Measurements from ENCODE around the gene CNNM4.

Gene CNNM4

DNA sequence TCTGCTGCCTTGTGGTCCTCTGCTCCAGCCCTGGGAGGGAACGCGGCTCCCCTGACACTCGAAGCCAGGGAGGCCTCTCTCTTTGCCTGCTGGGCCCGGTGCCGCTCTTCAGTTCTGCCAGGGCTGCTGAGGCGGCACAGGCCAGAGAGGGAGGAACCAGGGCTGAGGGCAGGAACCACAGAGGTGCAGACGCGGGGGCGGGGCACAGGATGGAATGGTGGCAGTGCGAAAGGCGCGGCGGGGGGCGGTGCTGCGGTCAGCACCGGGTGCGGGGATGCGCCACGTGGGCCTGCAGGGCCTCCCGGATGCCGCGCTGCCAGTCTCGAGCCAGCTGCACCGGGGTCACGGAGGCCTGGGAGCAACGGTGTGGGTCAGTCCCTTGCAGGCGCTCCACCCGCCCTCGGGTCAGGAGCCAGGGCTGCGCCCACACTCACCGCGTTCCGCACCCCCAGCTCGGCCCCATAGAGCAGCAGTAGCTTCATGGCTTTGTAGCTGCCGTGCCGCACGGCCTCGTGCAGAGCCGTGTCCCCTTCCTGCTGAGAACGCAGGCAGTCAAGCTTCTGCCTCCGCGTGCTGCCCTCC lies 78.7 kb downstream of the CNNM4 start:
- Mint-ChIP-seq H3K4me3 (peak overlapping the region; percentile 25), H3K27ac (peak overlapping the region; percentile 36), H3K36me3 (ENCODE audit: low read depth) (peaks cover 18% of the 10 kb centered on the region), H3K9me3 (no peaks in the 10 kb centered on the region), H3K4me1 (ENCODE audit: low read depth) (peaks cover 10% of the 10 kb centered on the region), H3K27me3 (ENCODE audit: low read depth) (no peaks in the 10 kb centered on the region)

DNA sequence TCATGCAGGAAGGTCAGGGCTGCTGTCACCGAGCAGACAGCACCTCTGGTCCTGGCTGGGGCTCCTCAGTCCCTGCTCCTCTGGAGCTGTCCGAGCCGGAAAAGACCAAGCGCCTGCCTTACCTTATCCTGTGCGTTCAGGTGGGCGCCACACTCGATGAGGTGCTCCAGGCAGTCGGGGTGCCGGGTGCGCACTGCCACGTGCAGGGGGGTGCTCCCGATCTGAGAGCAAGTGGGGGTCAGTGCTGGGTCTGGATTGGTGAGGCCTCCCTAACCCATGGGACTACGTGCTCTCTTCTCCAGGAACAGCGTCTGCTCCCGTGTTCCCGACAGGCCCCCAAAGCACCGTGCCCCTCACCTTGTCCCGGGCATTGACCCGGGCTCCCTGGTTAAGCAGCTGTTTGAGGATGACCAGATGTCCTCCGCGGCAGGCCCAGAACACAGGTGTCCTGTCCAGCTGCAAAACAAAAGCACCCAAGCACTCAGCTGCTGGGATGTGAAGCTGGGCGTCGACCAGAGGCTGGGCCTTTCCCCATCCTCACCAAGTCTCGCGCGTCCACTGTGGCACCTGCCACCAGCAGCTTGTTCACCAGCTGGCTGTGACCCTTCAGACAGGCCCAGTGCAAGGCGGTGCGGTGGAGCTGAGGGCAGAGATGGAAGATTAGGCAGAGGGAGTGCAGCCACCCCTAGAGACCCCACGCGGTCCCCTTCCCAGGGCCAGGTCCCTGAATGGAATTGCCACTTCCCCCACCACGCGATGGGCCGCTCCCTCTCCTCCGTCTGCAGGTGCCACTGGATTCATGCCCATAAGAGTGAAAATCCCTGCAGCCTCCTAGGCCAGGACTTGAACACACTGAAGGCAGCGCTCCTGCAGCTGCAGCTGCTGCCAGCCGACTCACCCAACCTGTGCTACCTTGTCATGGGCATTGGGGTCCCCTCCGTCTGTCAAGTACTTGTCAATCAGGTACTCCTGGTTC lies 79.5 kb downstream of the CNNM4 start:
- no peaks in the 10 kb centered on the region for H3K27me3 Mint-ChIP-seq (ENCODE audit: low read depth)
- H3K4me1 Mint-ChIP-seq (ENCODE audit: low read depth): peaks cover 10% of the 10 kb centered on the region
- no peak overlapping the region for H3K27ac Mint-ChIP-seq
- no peaks in the 10 kb centered on the region for H3K9me3 Mint-ChIP-seq
- H3K4me3 Mint-ChIP-seq: no peak overlapping the region
- peaks cover 15% of the 10 kb centered on the region for H3K36me3 Mint-ChIP-seq (ENCODE audit: low read depth)

DNA sequence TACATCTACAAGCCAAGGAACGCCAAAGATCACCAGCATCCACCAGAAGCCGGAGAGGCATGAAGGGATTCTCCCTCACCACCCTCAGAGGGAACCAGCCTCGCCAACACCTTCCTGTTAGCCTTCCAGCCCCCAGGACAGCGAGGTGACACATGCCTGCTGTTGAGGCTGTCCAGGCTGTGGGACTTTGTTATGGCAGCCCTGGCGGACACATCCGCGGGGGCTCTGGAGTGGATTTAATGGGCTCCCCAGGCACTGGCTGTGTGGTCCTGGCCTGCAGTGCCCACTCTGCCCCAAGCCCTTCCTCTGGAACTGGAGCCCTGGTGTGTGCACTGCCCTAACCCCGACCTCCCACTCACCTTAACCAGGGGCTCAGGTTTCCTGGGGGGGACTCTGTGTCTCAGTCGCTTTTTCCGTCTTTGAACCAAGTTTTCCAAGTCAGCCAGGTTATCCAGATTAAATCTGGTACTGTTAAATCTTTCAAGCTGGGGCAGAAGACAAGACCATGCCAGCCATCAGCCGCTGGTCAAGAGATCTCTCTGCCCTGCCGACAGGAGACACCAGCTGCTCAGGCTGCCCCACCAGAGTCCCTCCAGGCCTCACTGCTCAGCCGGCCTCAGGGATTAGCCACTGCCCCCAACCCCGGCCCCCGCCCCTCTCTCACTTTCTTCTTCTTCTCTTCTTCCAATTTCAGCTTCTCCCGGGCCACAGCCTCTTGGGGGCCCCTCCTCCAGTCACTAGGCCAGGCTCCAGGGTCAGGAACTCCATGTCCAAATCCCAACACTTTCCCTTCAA lies 81.2 kb downstream of the CNNM4 start:
- H3K4me1 Mint-ChIP-seq (ENCODE audit: low read depth): peaks cover 10% of the 10 kb centered on the region
- H3K36me3 Mint-ChIP-seq (ENCODE audit: low read depth): peaks cover 16% of the 10 kb centered on the region
- no peak overlapping the region for H3K27ac Mint-ChIP-seq
- H3K27me3 Mint-ChIP-seq (ENCODE audit: low read depth): no peaks in the 10 kb centered on the region
- no peak overlapping the region for H3K4me3 Mint-ChIP-seq
- H3K9me3 Mint-ChIP-seq: no peaks in the 10 kb centered on the region

DNA sequence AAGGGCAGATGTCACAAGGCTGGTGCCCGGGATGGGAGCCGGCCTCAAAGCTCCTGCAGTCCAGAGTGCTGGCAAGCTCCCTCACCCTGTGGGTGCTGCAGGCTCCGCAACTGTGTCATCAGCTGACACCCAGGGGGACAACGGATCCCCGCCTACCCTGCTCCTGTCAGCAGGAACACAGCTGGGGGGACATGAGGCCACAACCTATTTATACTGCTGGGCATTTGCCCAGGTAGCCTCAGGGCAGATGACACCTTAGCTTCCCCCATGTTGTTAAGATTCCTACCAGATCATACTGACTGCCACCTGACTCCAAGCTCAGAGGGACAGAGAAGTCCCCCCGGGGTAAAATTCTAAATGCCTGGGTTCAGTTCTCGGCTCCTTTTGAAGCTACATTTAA lies 81.9 kb downstream of the CNNM4 start:
- Mint-ChIP-seq H3K36me3 (ENCODE audit: low read depth) (peaks cover 19% of the 10 kb centered on the region), H3K27me3 (ENCODE audit: low read depth) (no peaks in the 10 kb centered on the region), H3K27ac (no peak overlapping the region), H3K4me3 (no peak overlapping the region), H3K4me1 (ENCODE audit: low read depth) (peaks cover 10% of the 10 kb centered on the region), H3K9me3 (no peaks in the 10 kb centered on the region)

DNA sequence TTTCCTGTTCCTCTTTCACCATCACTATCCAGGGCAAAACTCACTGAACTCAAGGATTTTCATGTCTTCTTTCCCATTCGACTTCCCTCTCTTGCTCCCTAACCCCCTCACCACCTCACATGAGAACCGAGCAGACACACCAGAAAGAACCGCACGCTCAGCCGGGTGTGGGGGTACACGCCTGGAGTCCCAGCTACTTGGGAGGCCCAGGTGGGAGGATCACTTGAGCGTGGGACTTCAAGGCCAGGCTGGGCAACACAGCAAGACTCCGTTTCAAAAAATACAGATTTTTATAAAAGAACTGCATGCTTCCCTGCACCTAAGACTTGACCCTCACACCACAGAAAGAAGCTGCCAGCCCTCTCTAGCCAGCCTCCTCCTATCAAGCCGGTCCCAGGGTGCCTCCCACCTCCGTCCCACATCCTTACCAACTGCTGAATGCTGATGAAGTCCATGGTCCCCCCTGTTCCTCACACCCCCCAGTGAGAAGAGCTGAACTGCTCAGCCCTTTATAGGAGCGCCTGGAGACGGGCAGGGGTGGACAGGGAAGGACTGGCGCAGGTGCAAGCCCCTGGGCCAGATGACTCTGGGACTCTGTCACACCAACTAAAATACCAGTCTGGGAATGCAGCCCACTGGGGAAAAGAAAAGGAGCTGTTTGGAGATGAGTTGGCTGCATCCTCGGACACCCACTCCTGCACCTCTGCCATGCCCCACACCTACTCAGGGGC lies 83.0 kb downstream of the CNNM4 start, which contains the start of gene ANKRD23:
Gene ANKRD23 (minus strand): TSS at position 484 of the 731 bp plus-strand sequence. CDS start 29 bp downstream, at position 455.
- peak within 1 kb of the TSS; percentile 19 for H3K27ac Mint-ChIP-seq
- H3K9me3 Mint-ChIP-seq: no peaks in the 10 kb centered on the region

DNA sequence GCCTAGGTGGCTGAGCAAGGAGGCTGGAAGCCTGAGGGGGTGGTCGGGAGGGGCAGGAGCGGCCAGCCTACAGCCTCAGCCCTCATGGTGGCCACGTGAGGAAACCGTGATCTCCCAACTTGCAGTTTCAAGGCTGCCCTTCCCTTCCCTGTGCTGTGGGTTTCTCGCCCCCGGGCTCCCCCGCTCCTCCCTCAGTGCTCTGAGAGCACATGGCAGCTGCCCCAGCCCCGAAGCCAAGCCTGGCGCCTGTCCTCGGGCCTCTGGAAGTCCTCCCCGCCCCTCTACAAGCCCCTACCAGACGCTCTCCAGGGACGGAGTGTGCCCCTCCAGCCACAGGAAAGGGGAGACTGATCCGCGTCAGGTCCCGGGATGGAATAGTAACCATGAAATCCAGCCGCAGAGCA lies 83.7 kb downstream of the CNNM4 start:
- H3K9me3 Mint-ChIP-seq: no peaks in the 10 kb centered on the region
- H3K4me1 Mint-ChIP-seq (ENCODE audit: low read depth): peaks cover 8% of the 10 kb centered on the region
- H3K27me3 Mint-ChIP-seq (ENCODE audit: low read depth): no peaks in the 10 kb centered on the region
- H3K36me3 Mint-ChIP-seq (ENCODE audit: low read depth): peaks cover 24% of the 10 kb centered on the region
- no peak overlapping the region for H3K4me3 Mint-ChIP-seq
- H3K27ac Mint-ChIP-seq: no peak overlapping the region

More for the DNA sequence above, 83.0 kb downstream of the CNNM4 start, which contains the start of gene ANKRD23:
- Mint-ChIP-seq H3K4me3 (no peak within 1 kb of the TSS), H3K36me3 (ENCODE audit: low read depth) (peaks cover 26% of the 10 kb centered on the region), H3K27me3 (ENCODE audit: low read depth) (no peaks in the 10 kb centered on the region), H3K4me1 (ENCODE audit: low read depth) (peaks cover 10% of the 10 kb centered on the region)

DNA sequence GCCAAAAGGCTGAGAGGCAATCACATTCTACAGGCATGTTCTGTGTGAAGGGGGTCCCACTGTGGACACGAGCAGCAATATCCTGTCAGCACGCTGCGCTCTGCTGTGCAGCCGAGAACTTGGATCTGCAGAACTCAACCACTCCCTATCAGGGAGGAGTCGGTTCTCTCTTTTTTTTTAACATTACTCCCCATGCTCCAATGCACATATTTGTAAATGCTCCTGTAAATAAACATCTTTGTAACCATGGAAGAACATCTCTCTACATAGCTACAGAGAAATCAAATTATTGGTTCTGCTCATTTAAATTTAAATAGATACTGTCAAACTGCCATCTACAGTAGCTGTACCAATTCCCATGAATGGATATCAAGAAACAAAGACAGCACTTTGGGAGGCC lies 86.1 kb downstream of the CNNM4 start:
- no peak overlapping the region for H3K27ac Mint-ChIP-seq
- H3K9me3 Mint-ChIP-seq: no peaks in the 10 kb centered on the region
- peaks cover 4% of the 10 kb centered on the region for H3K4me1 Mint-ChIP-seq (ENCODE audit: low read depth)
- no peaks in the 10 kb centered on the region for H3K27me3 Mint-ChIP-seq (ENCODE audit: low read depth)
- H3K36me3 Mint-ChIP-seq (ENCODE audit: low read depth): peaks cover 25% of the 10 kb centered on the region
- H3K4me3 Mint-ChIP-seq: no peak overlapping the region

DNA sequence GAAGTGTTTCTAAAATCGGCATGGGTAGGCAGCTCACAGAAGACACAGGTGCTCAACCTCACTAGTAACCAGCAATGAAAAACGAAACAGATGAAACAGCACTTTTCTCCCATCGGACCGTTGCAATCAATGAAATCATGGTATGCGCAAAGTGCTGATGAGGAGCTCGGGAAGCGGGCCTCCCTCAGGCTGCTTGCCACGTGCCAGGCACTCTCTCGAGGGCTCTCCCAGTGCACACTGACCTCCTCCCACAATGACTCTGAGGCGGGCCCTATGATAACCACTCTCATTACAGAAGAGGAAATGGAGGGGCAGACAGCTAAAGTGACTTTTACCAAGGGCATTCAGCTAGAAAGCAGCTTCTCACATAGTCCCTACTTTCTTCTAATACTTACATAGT lies 86.9 kb downstream of the CNNM4 start:
- H3K27ac Mint-ChIP-seq: no peak overlapping the region
- H3K9me3 Mint-ChIP-seq: no peaks in the 10 kb centered on the region
- H3K36me3 Mint-ChIP-seq (ENCODE audit: low read depth): peaks cover 25% of the 10 kb centered on the region
- no peak overlapping the region for H3K4me3 Mint-ChIP-seq
- peaks cover 4% of the 10 kb centered on the region for H3K4me1 Mint-ChIP-seq (ENCODE audit: low read depth)
- H3K27me3 Mint-ChIP-seq (ENCODE audit: low read depth): no peaks in the 10 kb centered on the region

DNA sequence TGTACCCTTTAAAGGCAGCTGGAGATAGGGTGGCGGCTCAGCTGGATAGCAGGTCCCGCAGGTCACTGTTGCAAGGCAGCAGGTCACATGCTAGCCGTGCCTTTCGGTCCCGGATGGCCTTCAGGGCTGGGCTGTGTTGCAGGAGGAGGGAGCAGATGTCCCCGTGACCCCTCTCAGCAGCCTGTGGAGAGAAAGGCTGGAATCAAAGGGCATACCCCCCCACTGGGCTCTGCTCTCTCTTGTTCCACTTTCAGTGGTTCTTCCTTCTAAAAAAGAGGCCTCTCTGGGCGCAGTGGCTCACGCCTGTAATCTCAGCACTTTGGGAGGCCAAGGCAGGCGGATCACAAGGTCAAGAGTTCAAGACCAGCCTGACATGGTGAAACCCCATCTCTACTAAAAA lies 87.6 kb downstream of the CNNM4 start:
- Mint-ChIP-seq H3K36me3 (ENCODE audit: low read depth) (peaks cover 30% of the 10 kb centered on the region), H3K27ac (no peak overlapping the region), H3K27me3 (ENCODE audit: low read depth) (no peaks in the 10 kb centered on the region), H3K4me1 (ENCODE audit: low read depth) (peaks cover 2% of the 10 kb centered on the region), H3K9me3 (no peaks in the 10 kb centered on the region), H3K4me3 (no peak overlapping the region)

DNA sequence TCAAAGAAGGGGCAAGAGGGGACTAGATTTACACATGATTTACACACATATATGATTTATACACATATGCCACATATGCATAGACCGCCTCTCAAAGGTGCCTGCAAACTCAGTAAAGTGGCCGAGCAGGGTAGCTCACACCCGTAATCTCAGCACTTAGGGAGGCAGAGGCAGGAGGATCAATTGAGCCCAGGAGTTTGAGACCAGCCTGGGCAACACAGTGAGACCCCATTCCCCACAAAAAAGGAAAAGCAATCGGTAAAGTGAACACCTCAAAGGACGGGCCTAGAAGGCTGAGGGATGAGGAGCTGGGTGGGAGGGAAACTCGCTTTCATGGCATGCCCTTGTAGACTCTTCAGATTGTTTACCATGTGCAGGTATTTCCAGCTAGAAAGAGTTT lies 92.0 kb downstream of the CNNM4 start:
- no peak overlapping the region for H3K27ac Mint-ChIP-seq
- no peaks in the 10 kb centered on the region for H3K9me3 Mint-ChIP-seq
- H3K27me3 Mint-ChIP-seq (ENCODE audit: low read depth): no peaks in the 10 kb centered on the region
- H3K4me1 Mint-ChIP-seq (ENCODE audit: low read depth): peaks cover 14% of the 10 kb centered on the region
- no peak overlapping the region for H3K4me3 Mint-ChIP-seq
- H3K36me3 Mint-ChIP-seq (ENCODE audit: low read depth): peaks cover 25% of the 10 kb centered on the region

DNA sequence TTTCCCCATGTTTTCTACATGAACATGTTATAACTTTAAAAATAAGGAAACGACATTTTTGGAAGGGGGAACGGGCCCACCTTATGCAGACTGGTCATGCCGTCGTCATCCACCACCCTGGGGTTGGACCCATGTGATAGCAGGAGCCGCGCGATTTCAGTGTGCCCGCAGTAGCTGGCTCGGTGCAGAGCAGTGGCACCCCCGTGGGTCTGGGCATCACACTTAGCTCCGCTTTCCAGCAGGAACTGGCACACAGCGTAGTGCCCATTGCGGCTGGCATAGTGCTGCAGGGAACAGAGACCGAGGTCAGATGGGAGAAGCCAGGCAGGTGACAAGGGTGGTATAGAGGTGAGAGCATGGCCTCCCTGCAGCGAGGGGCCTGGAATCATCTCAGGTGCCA lies 92.6 kb downstream of the CNNM4 start:
- Mint-ChIP-seq H3K4me3 (no peak overlapping the region), H3K9me3 (no peaks in the 10 kb centered on the region), H3K27me3 (ENCODE audit: low read depth) (no peaks in the 10 kb centered on the region), H3K36me3 (ENCODE audit: low read depth) (peaks cover 20% of the 10 kb centered on the region), H3K4me1 (ENCODE audit: low read depth) (peaks cover 14% of the 10 kb centered on the region), H3K27ac (no peak overlapping the region)

DNA sequence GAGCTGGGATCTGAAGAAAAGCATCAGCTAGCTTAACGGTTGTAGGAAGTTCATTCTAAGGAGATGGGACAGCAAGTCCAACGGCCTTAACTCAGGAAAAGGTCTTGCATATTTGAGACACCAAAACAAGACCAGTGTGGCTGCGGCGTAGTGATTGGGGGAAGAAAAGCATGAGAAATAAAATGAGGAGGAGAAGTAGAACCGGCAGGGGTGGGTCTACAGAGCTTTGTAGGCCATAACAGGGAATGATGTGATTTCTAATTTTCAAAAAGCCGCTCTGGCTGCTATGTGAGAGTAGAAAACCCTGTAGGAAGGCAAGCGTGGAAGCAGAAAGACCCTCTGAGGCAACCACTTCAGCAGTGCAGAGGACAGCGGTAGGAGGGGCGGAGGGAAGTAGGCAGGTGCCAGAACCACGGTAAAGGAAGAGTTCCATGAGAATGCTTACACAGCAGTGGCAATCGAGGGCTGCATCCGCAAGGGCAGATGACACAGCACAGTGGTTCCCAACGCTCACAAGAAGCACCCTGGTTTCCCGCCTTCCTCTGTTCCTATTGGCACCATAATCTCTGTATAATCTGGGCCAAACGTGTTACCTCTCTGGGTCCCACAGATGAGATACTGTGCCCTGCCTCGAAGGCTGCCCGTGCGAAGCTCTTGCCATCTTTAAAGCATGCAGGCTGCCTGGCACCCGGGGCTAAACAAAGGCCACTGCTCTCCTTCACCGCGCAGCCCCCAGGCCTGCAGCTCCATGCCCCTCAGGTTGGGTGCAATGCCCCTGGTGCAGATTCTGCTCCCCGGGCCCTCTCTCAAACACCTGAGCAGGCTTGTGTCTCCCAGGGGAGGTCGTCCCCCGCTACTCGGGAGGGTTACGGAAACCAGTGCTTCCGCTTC lies 96.3 kb downstream of the CNNM4 start:
- Mint-ChIP-seq H3K36me3 (ENCODE audit: low read depth) (peaks cover 19% of the 10 kb centered on the region), H3K9me3 (no peaks in the 10 kb centered on the region), H3K27me3 (ENCODE audit: low read depth) (no peaks in the 10 kb centered on the region), H3K4me1 (ENCODE audit: low read depth) (peaks cover 27% of the 10 kb centered on the region), H3K27ac (peak overlapping the region; percentile 84), H3K4me3 (peak overlapping the region; percentile 88)

DNA sequence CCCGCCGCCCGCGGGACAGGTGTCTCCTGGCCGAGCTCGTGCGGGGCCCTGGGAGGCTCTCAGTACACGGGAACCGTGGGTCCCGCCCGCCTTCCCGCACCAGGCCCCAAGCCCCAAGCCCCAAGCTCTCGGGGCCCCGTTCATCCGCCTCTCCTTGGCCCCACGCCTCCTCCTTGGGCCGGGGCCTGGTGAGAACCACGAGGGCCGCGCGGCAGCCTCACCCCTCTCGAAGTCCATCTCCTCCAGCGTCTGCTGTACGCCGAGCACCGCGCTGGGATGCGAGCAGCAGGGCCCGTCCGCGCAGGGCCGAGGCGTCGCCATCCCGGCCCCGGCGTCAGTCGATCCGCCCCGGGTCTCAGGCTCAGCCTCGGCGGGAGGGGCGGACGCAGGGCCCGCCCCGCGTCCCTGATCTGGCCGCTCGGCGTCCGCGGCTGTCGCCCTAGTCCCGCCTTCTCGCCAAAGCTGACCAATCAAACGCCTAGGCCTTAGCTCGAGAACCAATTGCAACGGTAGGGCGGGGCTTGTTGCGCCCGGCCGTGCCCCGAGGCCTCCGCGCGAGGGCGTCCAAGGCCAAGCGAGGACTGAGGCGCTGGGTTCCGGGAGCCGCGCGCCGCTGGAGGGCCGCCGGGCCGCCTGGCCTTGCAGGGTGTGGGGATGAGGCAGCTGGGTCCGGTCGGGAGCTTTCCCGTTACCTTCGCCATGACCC lies 97.1 kb downstream of the CNNM4 start, which contains the start of gene ANKRD39:
Gene ANKRD39 (minus strand): TSS at position 350 of the 706 bp plus-strand sequence. CDS start 29 bp downstream, at position 321.
- Mint-ChIP-seq H3K27ac (peak within 1 kb of the TSS; percentile 84), H3K4me1 (ENCODE audit: low read depth) (peaks cover 27% of the 10 kb centered on the region), H3K27me3 (ENCODE audit: low read depth) (no peaks in the 10 kb centered on the region), H3K9me3 (no peaks in the 10 kb centered on the region), H3K36me3 (ENCODE audit: low read depth) (peaks cover 16% of the 10 kb centered on the region), H3K4me3 (peak within 1 kb of the TSS; percentile 88)

Measured in T-helper 1 cell treated with Interleukin-12 subunit alpha and Interleukin-12 subunit beta and Interleukin-4 antibody, amounts not matched to agents 30 μg/mL and 1 μg/mL, for 36 hours (primary cell).